ENCODE measurements around the gene KDELR3. TPM values are rescaled to one million over a fixed set of nuclear protein-coding genes. Genes with fewer than 3 reads are reported as not detected.

The KDELR3 gene
- total and polyA plus RNA-seq, 4 experiments from 2014 or later, result 0.10 to 0.24 TPM; not detected in 2

DNA sequence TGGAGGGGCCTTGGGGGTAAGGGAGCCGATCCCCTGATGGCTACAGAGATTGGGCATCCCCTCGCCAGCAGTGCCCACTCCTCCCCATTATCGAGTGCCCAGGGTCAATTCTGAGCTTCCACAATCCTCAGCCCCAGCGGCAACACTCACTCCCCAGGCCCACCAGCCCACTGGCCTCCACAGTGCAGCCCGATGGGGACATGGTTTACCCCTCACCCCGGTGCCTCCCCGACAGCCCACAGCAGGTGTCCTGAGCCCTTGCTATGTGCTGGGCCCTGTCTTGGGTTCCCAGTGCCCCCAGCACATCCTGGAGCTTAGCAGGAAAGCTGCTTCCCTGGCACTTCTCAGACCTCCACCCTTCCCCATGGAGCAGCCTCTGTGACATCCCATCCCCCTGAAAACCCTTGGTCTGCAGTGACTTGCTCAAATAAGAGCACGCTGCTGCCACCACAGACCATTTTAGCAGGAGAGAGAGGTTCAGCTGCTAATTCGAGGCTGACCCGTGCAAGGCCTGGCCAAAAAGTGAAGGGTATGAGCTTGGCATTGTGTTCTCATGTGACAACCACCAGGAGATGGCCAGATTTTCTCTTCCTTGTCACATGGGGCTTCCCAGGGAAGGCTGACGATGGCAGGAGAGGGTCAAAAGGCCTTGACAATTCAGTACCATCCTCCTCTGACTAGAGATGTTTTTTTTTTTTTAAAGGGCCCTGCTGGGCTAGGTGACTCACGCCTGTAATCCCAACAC, 36.5 kb upstream of the KDELR3 start:
- intact Hi-C loops (cut with micrococcal nuclease), result no loop called here
- Mint-ChIP-seq H3K27ac (peak overlapping the region in 1 of 7 donors; percentile 25), H3K27me3 (peaks cover under 1 to 2% of the 10 kb centered on the region in 2 donors), H3K4me3 (no peak overlapping the region), H3K4me1 (no peaks in the 10 kb centered on the region), H3K36me3 (no peaks in the 10 kb centered on the region), H3K9me3 (peaks cover 0 to 1% (median 0%) of the 10 kb centered on the region in 8 donors)
- Histone ChIP-seq H3K4me3 (ENCODE audit: low read length in 2 of 2) (no peak overlapping the region), H3K36me3 (ENCODE audit: insufficient read depth, low read length) (no peaks in the 10 kb centered on the region), H3K4me1 (ENCODE audit: insufficient read depth, low read length) (no peaks in the 10 kb centered on the region), H3K27me3 (ENCODE audit: insufficient read depth, low read length) (no peaks in the 10 kb centered on the region), H3K27ac (ENCODE audit: low read depth, low read length) (no peak overlapping the region), H3K9me3 (ENCODE audit: control insufficient read depth in 1 of 2, low read length in 2 of 2) (no peaks in the 10 kb centered on the region)
- ChIA-PET POLR2A (ENCODE audit: partially characterized antibody) (no interaction called here), CTCF (ENCODE audit: partially characterized antibody) (no interaction called here)
- no peak for DNase-seq

DNA sequence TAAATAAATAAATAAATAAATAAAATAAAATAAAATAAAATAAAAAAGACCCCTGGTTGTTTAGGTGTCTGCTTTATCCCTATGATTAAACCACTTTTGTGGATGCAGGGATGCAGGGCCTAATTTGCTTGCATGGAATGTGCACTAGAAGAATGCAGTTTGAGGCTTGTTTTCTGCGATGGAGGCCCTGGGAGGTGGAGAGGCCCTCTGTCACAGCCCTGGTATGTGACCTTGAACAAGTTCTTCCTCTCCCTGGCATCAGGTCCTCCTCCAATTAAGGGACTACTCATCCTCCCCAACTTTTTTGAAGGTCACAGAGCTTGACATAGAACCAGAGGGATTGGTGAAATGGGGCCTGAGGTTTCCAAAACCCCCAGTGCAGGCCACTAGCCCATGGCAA, 35.6 kb upstream of the KDELR3 start:
- Histone ChIP-seq H3K27me3 (ENCODE audit: insufficient read depth, low read length) (no peaks in the 10 kb centered on the region), H3K4me1 (ENCODE audit: insufficient read depth, low read length) (no peaks in the 10 kb centered on the region), H3K27ac (ENCODE audit: low read depth, low read length) (no peak overlapping the region), H3K4me3 (ENCODE audit: low read length in 2 of 2) (no peak overlapping the region), H3K9me3 (ENCODE audit: control insufficient read depth in 1 of 2, low read length in 2 of 2) (no peaks in the 10 kb centered on the region), H3K36me3 (ENCODE audit: insufficient read depth, low read length) (no peaks in the 10 kb centered on the region)
- H3K27ac Mint-ChIP-seq, result no peak overlapping the region
- no peaks in the 10 kb centered on the region for H3K4me1 Mint-ChIP-seq
- H3K4me3 Mint-ChIP-seq, result no peak overlapping the region
- no peaks in the 10 kb centered on the region for H3K9me3 Mint-ChIP-seq
- no peak for DNase-seq
- intact Hi-C loops (cut with micrococcal nuclease), result no loop called here
- CTCF ChIA-PET (ENCODE audit: partially characterized antibody), result no interaction called here
- peaks cover 2% of the 10 kb centered on the region in 2 donors for H3K27me3 Mint-ChIP-seq
- POLR2A ChIA-PET (ENCODE audit: partially characterized antibody), result no interaction called here
- no peaks in the 10 kb centered on the region for H3K36me3 Mint-ChIP-seq

DNA sequence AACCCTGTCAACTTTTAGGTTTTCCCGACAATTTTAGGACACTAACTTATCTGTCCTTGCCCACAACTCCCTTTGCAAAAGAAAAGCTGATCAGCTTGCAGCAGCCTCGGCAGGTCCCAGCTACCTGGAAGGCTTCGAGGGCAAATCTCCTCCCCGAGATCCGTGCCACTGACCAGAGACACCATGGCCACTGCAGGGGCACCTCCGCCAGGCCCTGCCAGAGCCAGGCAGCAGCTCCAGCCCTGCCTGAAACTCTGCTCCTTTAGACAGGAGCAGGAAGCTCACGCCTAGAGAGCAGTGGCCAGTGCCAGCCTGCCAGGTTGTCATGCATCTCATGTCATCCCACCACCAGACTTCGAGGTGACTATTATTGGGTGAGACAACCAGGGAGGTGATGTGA, 34.0 kb upstream of the KDELR3 start:
- no peak overlapping the region for H3K4me3 Mint-ChIP-seq
- intact Hi-C loops (cut with micrococcal nuclease), result no loop called here

DNA sequence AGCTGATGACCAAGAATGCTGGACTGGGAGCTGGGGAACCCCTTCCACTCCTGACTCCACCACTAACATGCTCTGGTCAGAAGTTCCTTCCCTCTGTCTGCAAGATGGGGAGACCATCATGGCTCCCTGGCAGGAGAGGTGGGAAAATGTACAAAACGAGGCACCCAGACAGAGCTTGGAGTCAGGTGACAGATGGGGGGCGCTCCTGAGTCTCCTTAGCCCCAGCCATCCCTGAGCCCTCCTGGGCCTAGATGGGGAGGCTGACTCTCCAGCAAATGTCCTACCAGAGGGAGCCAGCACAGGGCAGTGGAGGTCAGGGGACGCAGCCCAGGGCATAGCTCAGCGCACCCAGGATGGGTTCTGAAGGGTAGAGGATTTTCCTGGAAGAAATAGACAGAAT, 32.9 kb upstream of the KDELR3 start:
- no peak for DNase-seq
- no peaks in the 10 kb centered on the region for H3K4me1 Mint-ChIP-seq
- POLR2A ChIA-PET (ENCODE audit: partially characterized antibody), result no interaction called here
- CTCF ChIA-PET (ENCODE audit: partially characterized antibody), result no interaction called here
- peaks cover 5 to 6% of the 10 kb centered on the region in 2 donors for H3K27me3 Mint-ChIP-seq
- H3K36me3 ChIP-seq (ENCODE audit: insufficient read depth, low read length), result no peaks in the 10 kb centered on the region
- H3K4me3 Mint-ChIP-seq, result no peak overlapping the region
- intact Hi-C loops (cut with micrococcal nuclease), result no loop called here
- no peak overlapping the region for H3K27ac Mint-ChIP-seq
- no peaks in the 10 kb centered on the region for H3K9me3 ChIP-seq (ENCODE audit: control insufficient read depth in 1 of 2, low read length in 2 of 2)
- no peaks in the 10 kb centered on the region for H3K4me1 ChIP-seq (ENCODE audit: insufficient read depth, low read length)
- H3K27ac ChIP-seq (ENCODE audit: low read depth, low read length), result no peak overlapping the region
- H3K27me3 ChIP-seq (ENCODE audit: insufficient read depth, low read length), result no peaks in the 10 kb centered on the region
- H3K9me3 Mint-ChIP-seq, result peaks cover 0 to 2% (median 0%) of the 10 kb centered on the region in 8 donors
- H3K4me3 ChIP-seq (ENCODE audit: low read length in 2 of 2), result no peak overlapping the region
- no peaks in the 10 kb centered on the region for H3K36me3 Mint-ChIP-seq

More for the DNA sequence above, 34.0 kb upstream of the KDELR3 start:
- Mint-ChIP-seq H3K36me3 (no peaks in the 10 kb centered on the region), H3K4me1 (no peaks in the 10 kb centered on the region), H3K9me3 (peaks cover 0 to 2% (median 0%) of the 10 kb centered on the region in 8 donors), H3K27ac (no peak overlapping the region), H3K27me3 (peaks cover 5 to 6% of the 10 kb centered on the region in 2 donors)
- Histone ChIP-seq H3K27ac (ENCODE audit: low read depth, low read length) (no peak overlapping the region), H3K4me3 (ENCODE audit: low read length in 2 of 2) (no peak overlapping the region), H3K4me1 (ENCODE audit: insufficient read depth, low read length) (no peaks in the 10 kb centered on the region), H3K9me3 (ENCODE audit: control insufficient read depth in 1 of 2, low read length in 2 of 2) (no peaks in the 10 kb centered on the region), H3K36me3 (ENCODE audit: insufficient read depth, low read length) (no peaks in the 10 kb centered on the region), H3K27me3 (ENCODE audit: insufficient read depth, low read length) (no peaks in the 10 kb centered on the region)
- DNase-seq, result no peak
- ChIA-PET POLR2A (ENCODE audit: partially characterized antibody) (no interaction called here), CTCF (ENCODE audit: partially characterized antibody) (no interaction called here)

DNA sequence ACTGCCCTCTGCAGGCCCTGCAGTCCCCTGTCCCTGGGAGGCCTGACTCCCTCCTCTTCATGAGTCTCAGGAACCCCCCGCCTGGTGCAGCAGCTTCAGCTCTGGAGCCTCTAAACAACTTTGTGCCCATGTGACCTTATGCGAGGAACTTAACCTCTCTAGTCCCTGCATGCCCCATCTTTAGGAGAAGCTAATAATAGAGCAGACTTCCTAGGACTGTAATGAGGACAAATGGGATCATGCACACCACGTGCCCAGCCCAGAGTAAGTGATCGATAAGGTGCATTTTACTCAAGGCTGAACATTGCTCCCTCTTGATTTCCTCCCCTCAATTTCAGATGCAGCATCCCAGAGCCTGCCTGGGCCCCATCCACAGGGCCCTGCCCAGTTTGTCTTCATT, 31.9 kb upstream of the KDELR3 start:
- H3K4me3 Mint-ChIP-seq, result no peak overlapping the region
- ChIA-PET POLR2A (ENCODE audit: partially characterized antibody) (no interaction called here), CTCF (ENCODE audit: partially characterized antibody) (no interaction called here)
- peaks cover 0 to 2% (median 0%) of the 10 kb centered on the region in 8 donors for H3K9me3 Mint-ChIP-seq
- Histone ChIP-seq H3K4me3 (ENCODE audit: low read length in 2 of 2) (no peak overlapping the region), H3K27me3 (ENCODE audit: insufficient read depth, low read length) (no peaks in the 10 kb centered on the region), H3K9me3 (ENCODE audit: control insufficient read depth in 1 of 2, low read length in 2 of 2) (no peaks in the 10 kb centered on the region), H3K36me3 (ENCODE audit: insufficient read depth, low read length) (no peaks in the 10 kb centered on the region), H3K27ac (ENCODE audit: low read depth, low read length) (no peak overlapping the region), H3K4me1 (ENCODE audit: insufficient read depth, low read length) (no peaks in the 10 kb centered on the region)
- H3K27me3 Mint-ChIP-seq, result peaks cover 6 to 8% of the 10 kb centered on the region in 2 donors
- no peaks in the 10 kb centered on the region for H3K4me1 Mint-ChIP-seq
- no peaks in the 10 kb centered on the region for H3K36me3 Mint-ChIP-seq
- peak overlapping the region in 1 of 7 donors; percentile 43 for H3K27ac Mint-ChIP-seq
- DNase-seq, result no peak
- intact Hi-C loops (cut with micrococcal nuclease), result no loop called here

DNA sequence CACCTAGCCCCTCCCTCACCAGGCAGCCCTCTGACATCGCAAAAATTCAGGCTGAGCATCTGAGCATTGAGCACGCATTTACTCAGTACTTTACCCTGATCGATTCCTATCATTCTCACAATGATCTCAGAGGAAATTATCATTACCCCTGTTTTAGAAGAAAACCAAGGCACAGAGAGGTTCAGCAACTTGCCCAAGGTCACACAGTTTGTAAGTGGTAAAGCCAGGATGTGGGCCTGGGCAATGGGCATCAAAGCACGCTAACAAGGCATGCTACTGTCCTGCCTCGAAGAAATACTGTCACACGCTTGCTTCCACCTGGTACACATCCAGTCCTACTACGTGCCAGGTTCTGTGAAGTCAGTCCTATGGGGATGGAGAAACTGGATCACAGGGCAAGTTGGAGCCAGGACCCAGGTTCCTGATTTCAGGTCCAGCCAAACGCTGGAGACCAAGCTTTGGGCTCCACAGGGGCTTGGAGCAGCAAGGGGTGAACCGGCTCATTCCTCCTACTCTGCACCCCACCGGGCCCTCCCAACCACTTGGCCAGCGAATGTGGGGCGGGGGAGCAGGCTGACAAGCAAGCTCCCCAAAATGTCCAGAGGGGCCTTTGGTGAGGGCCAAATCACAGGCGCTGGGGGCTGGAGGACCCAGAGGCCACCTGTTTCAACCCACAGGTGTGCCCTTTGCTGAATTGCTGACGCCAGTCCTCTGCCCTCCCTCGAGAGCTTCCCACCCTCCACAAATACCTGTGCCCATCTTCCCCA, 31.1 kb upstream of the KDELR3 start:
- Histone ChIP-seq H3K27me3 (ENCODE audit: insufficient read depth, low read length) (no peaks in the 10 kb centered on the region), H3K4me1 (ENCODE audit: insufficient read depth, low read length) (no peaks in the 10 kb centered on the region), H3K9me3 (ENCODE audit: control insufficient read depth in 1 of 2, low read length in 2 of 2) (no peaks in the 10 kb centered on the region), H3K27ac (ENCODE audit: low read depth, low read length) (no peak overlapping the region), H3K4me3 (ENCODE audit: low read length in 2 of 2) (no peak overlapping the region), H3K36me3 (ENCODE audit: insufficient read depth, low read length) (no peaks in the 10 kb centered on the region)
- no peak overlapping the region for H3K27ac Mint-ChIP-seq
- peaks cover 0 to 2% (median 0%) of the 10 kb centered on the region in 8 donors for H3K9me3 Mint-ChIP-seq
- H3K27me3 Mint-ChIP-seq, result peaks cover 6 to 8% of the 10 kb centered on the region in 2 donors
- POLR2A ChIA-PET (ENCODE audit: partially characterized antibody), result no interaction called here
- H3K4me3 Mint-ChIP-seq, result no peak overlapping the region
- DNase-seq, result no peak
- H3K4me1 Mint-ChIP-seq, result no peaks in the 10 kb centered on the region
- intact Hi-C loops (cut with micrococcal nuclease), result no loop called here
- H3K36me3 Mint-ChIP-seq, result no peaks in the 10 kb centered on the region
- CTCF ChIA-PET (ENCODE audit: partially characterized antibody), result no interaction called here

DNA sequence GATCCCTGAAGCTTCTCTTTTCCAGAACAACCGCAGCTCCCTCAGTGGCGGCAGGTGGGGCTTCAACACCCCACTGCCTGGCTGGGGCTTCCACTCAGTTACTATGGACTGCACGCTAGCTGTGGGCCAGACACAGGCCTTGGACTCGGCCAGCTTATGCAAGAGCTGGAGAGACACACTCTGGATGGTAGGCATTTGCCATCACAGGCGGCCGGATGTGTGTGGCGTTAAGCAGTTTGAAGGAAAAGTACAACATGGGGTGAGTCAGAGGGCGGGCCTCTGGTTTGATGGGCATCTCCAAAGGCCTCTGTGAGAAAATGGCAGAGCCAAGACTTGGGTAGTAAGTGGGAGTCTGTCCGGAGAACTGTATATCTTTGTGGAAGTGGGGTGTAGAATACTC, 30.5 kb upstream of the KDELR3 start:
- H3K4me1 Mint-ChIP-seq, result no peaks in the 10 kb centered on the region
- peaks cover 0 to 2% (median 0%) of the 10 kb centered on the region in 8 donors for H3K9me3 Mint-ChIP-seq
- intact Hi-C loops (cut with micrococcal nuclease), result no loop called here
- Histone ChIP-seq H3K27ac (ENCODE audit: low read depth, low read length) (no peak overlapping the region), H3K4me1 (ENCODE audit: insufficient read depth, low read length) (no peaks in the 10 kb centered on the region), H3K36me3 (ENCODE audit: insufficient read depth, low read length) (no peaks in the 10 kb centered on the region), H3K9me3 (ENCODE audit: control insufficient read depth in 1 of 2, low read length in 2 of 2) (no peaks in the 10 kb centered on the region), H3K4me3 (ENCODE audit: low read length in 2 of 2) (no peak overlapping the region), H3K27me3 (ENCODE audit: insufficient read depth, low read length) (no peaks in the 10 kb centered on the region)
- H3K36me3 Mint-ChIP-seq, result no peaks in the 10 kb centered on the region
- POLR2A ChIA-PET (ENCODE audit: partially characterized antibody), result no interaction called here
- CTCF ChIA-PET (ENCODE audit: partially characterized antibody), result no interaction called here
- no peak for DNase-seq
- H3K27ac Mint-ChIP-seq, result peak overlapping the region in 1 of 7 donors; percentile 30
- H3K4me3 Mint-ChIP-seq, result no peak overlapping the region
- H3K27me3 Mint-ChIP-seq, result peaks cover 6 to 8% of the 10 kb centered on the region in 2 donors
